SK-N-SH (cell line): ENCODE measurements around the gene RDX. TPM values are rescaled to one million over a fixed set of nuclear protein-coding genes. Genes with fewer than 3 reads are reported as not detected.

ENCODE experiments used
- CTCF ChIA-PET: fragments of 300-600, 350-600 bp; formaldehyde crosslinking; extraction: SDS; loops from one replicate; lab custom pipeline; 2021; lab: Yijun Ruan, JAX
- POLR2A ChIA-PET: fragments of 350-600 bp; sonication (Branson Sonifier 250); formaldehyde crosslinking; extraction: SDS; loops from one replicate; lab custom pipeline; 2020; ENCODE audit warnings: antibody characterized with exemption, inconsistent platforms; lab: Yijun Ruan, JAX
- DNase-seq: peaks from one replicate; pipeline ENCODE4 v3.0.0; 2012
- H2AFZ ChIP-seq: fragments of 200-600 bp; sonication (generic); 2 replicates; pipeline ENCODE4 v1.8.1; 2016; ENCODE audit warnings: antibody characterized with exemption, mild to moderate bottlenecking, low read depth
- H3F3A ChIP-seq: fragments of 200-600 bp; sonication (generic); replicated peaks from 2 replicates; pipeline ENCODE3; 2016; ENCODE audit warnings: antibody characterized with exemption, mild to moderate bottlenecking; ENCODE audit not compliant: insufficient read depth
- H3K27ac ChIP-seq, 2 experiments: fragments of 200-500 bp in 1 of 2; fragments of 200-600 bp in 1 of 2; sonication (Bioruptor generic) in 1 of 2; sonication (generic), shearing (Covaris generic) in 1 of 2; 2 replicates each; pipeline versions ENCODE4 v1.5.1 to v1.6.1; 2014 to 2016; ENCODE audit warnings: low read depth in 2 of 2, inconsistent platforms in 1 of 2, low read length in 1 of 2, mild to moderate bottlenecking in 1 of 2, mixed read lengths in 1 of 2
- H3K27me3 ChIP-seq: fragments of 200-600 bp; sonication (generic), shearing (Covaris generic); 2 replicates; pipeline ENCODE4 v1.6.1; 2016; ENCODE audit warnings: mixed run types; ENCODE audit not compliant: insufficient read depth
- H3K36me3 ChIP-seq, 2 experiments: fragments of 200-500 bp in 1 of 2; fragments of 200-600 bp in 1 of 2; sonication (Bioruptor generic) in 1 of 2; sonication (generic) in 1 of 2; replicated peaks in 1 of 2; 2 replicates each; pipeline versions ENCODE3 to v1.5.1; 2014 to 2016; ENCODE audit warnings: low read length in 1 of 2, mild to moderate bottlenecking in 1 of 2; ENCODE audit not compliant: insufficient read depth in 2 of 2, control insufficient read depth in 1 of 2
- H3K4me1 ChIP-seq, 2 experiments: fragments of 200-500 bp in 1 of 2; fragments of 200-600 bp in 1 of 2; sonication (Bioruptor generic) in 1 of 2; sonication (generic), shearing (Covaris generic) in 1 of 2; 2 replicates each; pipeline versions ENCODE4 v1.5.1 to v1.6.1; 2014 to 2016; ENCODE audit warnings: low read depth in 1 of 2, low read length in 1 of 2, mixed run types in 1 of 2; ENCODE audit not compliant: insufficient read depth in 2 of 2, control insufficient read depth in 1 of 2
- H3K4me2 ChIP-seq: fragments of 200-600 bp; sonication (generic), shearing (Covaris generic); 2 replicates; pipeline ENCODE4 v1.6.1; 2017; ENCODE audit warnings: mixed run types
- H3K4me3 ChIP-seq, 2 experiments: fragments of 200-500 bp in 1 of 2; fragments of 200-600 bp in 1 of 2; sonication (Bioruptor generic) in 1 of 2; sonication (generic), shearing (Covaris generic) in 1 of 2; 2 replicates each; pipeline versions ENCODE4 v1.5.1 to v1.8.1; 2014 to 2016; ENCODE audit warnings: low read depth in 2 of 2, inconsistent platforms in 1 of 2, low read length in 1 of 2, mild to moderate bottlenecking in 1 of 2, mixed read lengths in 1 of 2, moderate library complexity in 1 of 2
- H3K79me2 ChIP-seq: fragments of 200-600 bp; sonication (generic); 2 replicates; pipeline ENCODE4 v1.8.1; 2017; ENCODE audit warnings: mild to moderate bottlenecking; ENCODE audit not compliant: insufficient read depth
- H3K9ac ChIP-seq: fragments of 200-600 bp; sonication (generic); 2 replicates; pipeline ENCODE4 v1.6.1; 2017; ENCODE audit warnings: mixed run types
- H3K9me2 ChIP-seq: fragments of 200-600 bp; sonication (generic); 2 replicates; pipeline ENCODE4 v1.6.1; 2017; ENCODE audit warnings: mixed run types
- H3K9me3 ChIP-seq: fragments of 200-600 bp; sonication (generic); 2 replicates; pipeline ENCODE4 v1.6.1; 2017; ENCODE audit warnings: mixed run types, mild to moderate bottlenecking, moderate library complexity
- H4K20me1 ChIP-seq: fragments of 200-600 bp; sonication (generic); 2 replicates; pipeline ENCODE4 v1.6.1; 2017; ENCODE audit warnings: mild to moderate bottlenecking, mixed run types; ENCODE audit not compliant: insufficient read depth
- CTCF ChIP-seq: fragments of 200-600 bp; sonication (generic); IDR thresholded peaks from 2 replicates; pipeline ENCODE4 v1.6.1; 2017; ENCODE audit warnings: antibody characterized with exemption, mild to moderate bottlenecking, moderate library complexity
- ELF1 ChIP-seq: IDR thresholded peaks from 2 replicates; pipeline ENCODE4 v1.4.0; 2012
- EP300 ChIP-seq, 2 experiments: IDR thresholded peaks; 2 replicates each; pipeline versions ENCODE4 v1.4.0 to v1.6.1; 2012; ENCODE audit warnings: borderline replicate concordance in 1 of 2, low read depth in 1 of 2, low read length in 1 of 2
- EZH2phosphoT487 ChIP-seq: fragments of 200-600 bp; sonication (generic); IDR thresholded peaks from 2 replicates; pipeline ENCODE4 v1.6.1; 2017; ENCODE audit warnings: low read depth, mixed run types, mild to moderate bottlenecking, antibody characterized with exemption, moderate library complexity, borderline replicate concordance
- FOSL2 ChIP-seq: IDR thresholded peaks from 2 replicates; pipeline ENCODE4 v1.4.0; 2012; ENCODE audit warnings: low read depth, mild to moderate bottlenecking, moderate library complexity, borderline replicate concordance
- FOXJ3 ChIP-seq: sonication (generic); formaldehyde crosslinking; IDR thresholded peaks from 2 replicates; pipeline ENCODE4 v1.5.1; 2020; ENCODE audit warnings: mild to moderate bottlenecking, missing genetic modification reagents
- GABPA ChIP-seq: IDR thresholded peaks from 2 replicates; pipeline ENCODE4 v1.4.0; 2012; ENCODE audit warnings: low read depth, mild to moderate bottlenecking
- GATA2 ChIP-seq: sonication (generic); formaldehyde crosslinking; IDR thresholded peaks from 2 replicates; pipeline ENCODE4 v1.5.0; 2020; ENCODE audit warnings: mild to moderate bottlenecking, missing genetic modification reagents
- MEF2A ChIP-seq: IDR thresholded peaks from 2 replicates; pipeline ENCODE4 v1.4.0; 2012; ENCODE audit warnings: low read depth, borderline replicate concordance
- MXI1 ChIP-seq: IDR thresholded peaks from 2 replicates; pipeline ENCODE4 v1.6.1; 2012; ENCODE audit warnings: mild to moderate bottlenecking, low read depth, low read length, improper control_type of control experiment
- RAD21 ChIP-seq: IDR thresholded peaks from 2 replicates; pipeline ENCODE4 v1.6.1; 2012; ENCODE audit warnings: mild to moderate bottlenecking, low read length
- REST ChIP-seq: IDR thresholded peaks from 2 replicates; pipeline ENCODE4 v1.6.1; 2012; ENCODE audit warnings: mild to moderate bottlenecking, low read depth, low read length, moderate library complexity
- RFX5 ChIP-seq: IDR thresholded peaks from 2 replicates; pipeline ENCODE4 v1.6.1; 2012; ENCODE audit warnings: mild to moderate bottlenecking, improper control_type of control experiment, low read length
- SIN3A ChIP-seq: IDR thresholded peaks from 2 replicates; pipeline ENCODE4 v1.6.1; 2012; ENCODE audit warnings: low read depth, mild to moderate bottlenecking, low read length, moderate library complexity, borderline replicate concordance
- SMC3 ChIP-seq: IDR thresholded peaks from 2 replicates; pipeline ENCODE4 v1.6.1; 2012; ENCODE audit warnings: low read depth, low read length, improper control_type of control experiment
- YY1 ChIP-seq: IDR thresholded peaks from 2 replicates; pipeline ENCODE4 v1.4.0; 2012; ENCODE audit warnings: low read depth, mild to moderate bottlenecking
- WGBS: methylation state at CpG from one replicate; pipeline ENCODE4 v1.1.6; 2017; ENCODE audit warnings: low lambda C conversion rate; 5-methylcytosine and 5-hydroxymethylcytosine counted together
- polyA plus RNA-seq, 3 experiments: library from polyadenylated mRNA; depleted of rRNA; stranded (reverse); fragments of >200 nt; gene quantifications; 2 replicates each; pipeline ENCODE4 v1.2.3, GENCODE V29; 2012
- TF ChIP-seq, protein P1 (sequence below): IDR thresholded peaks from 2 replicates; pipeline ENCODE4; 2012
- TF ChIP-seq, protein P2 (sequence below): IDR thresholded peaks from 2 replicates; pipeline ENCODE4 v1.4.0; 2012; ENCODE audit warnings: low read depth
- TF ChIP-seq, protein P3 (sequence below): fragments of 150-350 bp; IDR thresholded peaks from 2 replicates; pipeline ENCODE4 v1.6.1; 2017; ENCODE audit warnings: antibody characterized with exemption, low read length, low read depth, borderline replicate concordance

The RDX gene
- polyA plus RNA-seq, 1 of the 3 experiments (the other 2 are of a cell fraction): 29.4 TPM

DNA sequence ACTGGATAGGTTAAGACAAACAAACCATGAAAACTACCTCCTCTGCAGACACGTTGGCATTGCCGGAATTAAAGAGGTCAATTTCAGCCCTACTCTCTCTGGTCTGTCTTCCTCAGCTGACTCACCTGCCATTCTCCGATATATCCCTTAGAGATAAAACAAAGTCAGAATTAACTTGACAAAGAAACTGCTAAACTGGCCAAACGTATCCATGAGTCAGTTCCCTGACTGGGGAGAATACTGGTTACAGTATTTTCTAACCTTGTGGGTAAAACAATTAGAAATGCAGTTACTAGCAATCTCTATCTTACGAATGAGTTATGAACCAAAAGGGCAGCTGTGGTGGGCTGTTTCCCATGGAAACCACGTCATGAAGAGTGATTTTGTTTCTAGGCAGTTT, 96.2 kb downstream of the RDX start:
- no peaks in the 10 kb centered on the region for H3K9me3 ChIP-seq
- H3K4me2 ChIP-seq: no peak overlapping the region
- no peaks in the 10 kb centered on the region for H3K27me3 ChIP-seq
- H2AFZ ChIP-seq: no peak overlapping the region
- CTCF ChIA-PET: interaction anchor here (1.0 to 7.9 kb wide), 19 partner anchors 9 to 1246 kb away, joined by 3 to 88 read pairs (median 6); partner anchors contain the start of gene FDX1
- H3K9ac ChIP-seq: no peak overlapping the region
- no peaks in the 10 kb centered on the region for H4K20me1 ChIP-seq
- POLR2A ChIA-PET: no interaction called here
- WGBS: 76% methylated on average over 6 of the region's 6 CpGs
- no peaks in the 10 kb centered on the region for H3K9me2 ChIP-seq
- no peaks in the 10 kb centered on the region for H3K79me2 ChIP-seq
- H3K36me3 ChIP-seq: no peaks in the 10 kb centered on the region
- H3K4me1 ChIP-seq: peaks cover 0 to 27% of the 10 kb centered on the region in 2 experiments; a peak in 1 of 4 replicates
- H3F3A ChIP-seq: peaks cover 10% of the 10 kb centered on the region
- no peak for DNase-seq
- TF ChIP-seq SMC3 (no peak), CTCF (no peak), YY1 (no peak), RFX5 (no peak), GATA2 (no peak), MXI1 (no peak), ELF1 (no peak), EP300 (IDR thresholded peaks at IDR 0.05; ENCODE audit: borderline replicate concordance in 1 of 2, low read depth in 1 of 2, low read length in 1 of 2) (no peak), REST (no peak), GABPA (no peak), FOXJ3 (no peak), FOSL2 (no peak), RAD21 (no peak), MEF2A (no peak), SIN3A (no peak), EZH2phosphoT487 (no peak)
- TF ChIP-seq, protein P1, sequence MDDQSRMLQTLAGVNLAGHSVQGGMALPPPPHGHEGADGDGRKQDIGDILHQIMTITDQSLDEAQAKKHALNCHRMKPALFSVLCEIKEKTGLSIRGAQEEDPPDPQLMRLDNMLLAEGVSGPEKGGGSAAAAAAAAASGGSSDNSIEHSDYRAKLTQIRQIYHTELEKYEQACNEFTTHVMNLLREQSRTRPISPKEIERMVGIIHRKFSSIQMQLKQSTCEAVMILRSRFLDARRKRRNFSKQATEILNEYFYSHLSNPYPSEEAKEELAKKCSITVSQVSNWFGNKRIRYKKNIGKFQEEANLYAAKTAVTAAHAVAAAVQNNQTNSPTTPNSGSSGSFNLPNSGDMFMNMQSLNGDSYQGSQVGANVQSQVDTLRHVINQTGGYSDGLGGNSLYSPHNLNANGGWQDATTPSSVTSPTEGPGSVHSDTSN: no peak
- TF ChIP-seq, protein P2, sequence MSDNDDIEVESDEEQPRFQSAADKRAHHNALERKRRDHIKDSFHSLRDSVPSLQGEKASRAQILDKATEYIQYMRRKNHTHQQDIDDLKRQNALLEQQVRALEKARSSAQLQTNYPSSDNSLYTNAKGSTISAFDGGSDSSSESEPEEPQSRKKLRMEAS: no peak
- TF ChIP-seq, protein P3, sequence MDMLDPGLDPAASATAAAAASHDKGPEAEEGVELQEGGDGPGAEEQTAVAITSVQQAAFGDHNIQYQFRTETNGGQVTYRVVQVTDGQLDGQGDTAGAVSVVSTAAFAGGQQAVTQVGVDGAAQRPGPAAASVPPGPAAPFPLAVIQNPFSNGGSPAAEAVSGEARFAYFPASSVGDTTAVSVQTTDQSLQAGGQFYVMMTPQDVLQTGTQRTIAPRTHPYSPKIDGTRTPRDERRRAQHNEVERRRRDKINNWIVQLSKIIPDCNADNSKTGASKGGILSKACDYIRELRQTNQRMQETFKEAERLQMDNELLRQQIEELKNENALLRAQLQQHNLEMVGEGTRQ: no peak
- no peak overlapping the region for H3K4me3 ChIP-seq
- peak overlapping the region in 1 of 2 experiments; percentile 21; a peak in 2 of 4 replicates for H3K27ac ChIP-seq
